GM08714 (cell line): ENCODE data around the gene SPINK5.

Source experiments
- H3K4me3 ChIP-seq: fragments of 200-500 bp; sonication (Bioruptor generic); 2 replicates; pipeline ENCODE4 v1.5.1; 2014; ENCODE audit warnings: mild to moderate bottlenecking, low read length, inconsistent platforms
- ZNF274 ChIP-seq: IDR thresholded peaks from 2 replicates; pipeline ENCODE4 v1.6.1; 2012; ENCODE audit warnings: mild to moderate bottlenecking, low read depth, low read length

The SPINK5 gene

GRCh38 chr5:148141645-148142044, 77.9 kb downstream of the SPINK5 start:
- H3K4me3 ChIP-seq = no peak overlapping the region
- no peak for TF ChIP-seq ZNF274

- TF ChIP-seq ZNF274 = no peak
- H3K4me3 ChIP-seq = no peak overlapping the region
Observed at GRCh38 chr5:148145916-148146315, 82.1 kb downstream of the SPINK5 start.

- no peak overlapping the region for H3K4me3 ChIP-seq
- no peak for TF ChIP-seq ZNF274
Observed at GRCh38 chr5:148146487-148146886, 82.7 kb downstream of the SPINK5 start.

- H3K4me3 ChIP-seq = no peak overlapping the region
- TF ChIP-seq ZNF274 = no peak
Observed at GRCh38 chr5:148147415-148147814, 83.6 kb downstream of the SPINK5 start.

- no peak overlapping the region for H3K4me3 ChIP-seq
- no peak for TF ChIP-seq ZNF274
Observed at GRCh38 chr5:148151872-148152271, 88.1 kb downstream of the SPINK5 start.

GRCh38 chr5:148152781-148153180, 89.0 kb downstream of the SPINK5 start:
- no peak for TF ChIP-seq ZNF274

GRCh38 chr5:148156609-148157008, 92.8 kb downstream of the SPINK5 start:
- no peak overlapping the region for H3K4me3 ChIP-seq
- TF ChIP-seq ZNF274 = no peak

More at GRCh38 chr5:148152781-148153180, 89.0 kb downstream of the SPINK5 start:
- no peak overlapping the region for H3K4me3 ChIP-seq

GRCh38 chr5:148162038-148162437, 98.3 kb downstream of the SPINK5 start:
- H3K4me3 ChIP-seq = no peak overlapping the region
- no peak for TF ChIP-seq ZNF274

- TF ChIP-seq ZNF274 = no peak
- no peak overlapping the region for H3K4me3 ChIP-seq
Observed at GRCh38 chr5:148163345-148163744, 99.6 kb downstream of the SPINK5 start.

- H3K4me3 ChIP-seq = no peak overlapping the region
- no peak for TF ChIP-seq ZNF274
Observed at GRCh38 chr5:148166550-148167283, 102.9 kb downstream of the SPINK5 start.

- TF ChIP-seq ZNF274 = no peak
- no peak within 1 kb of the TSS for H3K4me3 ChIP-seq
Observed at GRCh38 chr5:148168246-148168645, 104.5 kb downstream of the SPINK5 start, which contains the start of gene SPINK14. TSS of gene SPINK14 (plus strand) at chr5:148168546. CDS start at chr5:148169733, 1,187 bp downstream.

GRCh38 chr5:148172377-148172776, 108.6 kb downstream of the SPINK5 start:
- TF ChIP-seq ZNF274 = no peak
- no peak overlapping the region for H3K4me3 ChIP-seq

- TF ChIP-seq ZNF274 = no peak
- no peak overlapping the region for H3K4me3 ChIP-seq
Observed at GRCh38 chr5:148176480-148176879, 112.7 kb downstream of the SPINK5 start.

GRCh38 chr5:148177207-148177606, 113.4 kb downstream of the SPINK5 start:
- H3K4me3 ChIP-seq = no peak overlapping the region
- TF ChIP-seq ZNF274 = no peak

- no peak for TF ChIP-seq ZNF274
Observed at GRCh38 chr5:148179234-148179824, 115.5 kb downstream of the SPINK5 start.

More at GRCh38 chr5:148179234-148179824, 115.5 kb downstream of the SPINK5 start:
- no peak overlapping the region for H3K4me3 ChIP-seq
